ENCODE results near the gene MACROH2A1.

MACROH2A1 gene

GRCh38 chr5:135433681-135434426 is 34.8 kb upstream of the MACROH2A1 start:
- H3K9me3 ChIP-seq (replicated peaks; ENCODE audit: low read length), result peaks cover 7% of the 10 kb centered on the region
- no peak overlapping the region for H3K9ac ChIP-seq (ENCODE audit: low read depth, low read length)
- no peak overlapping the region for H3K4me3 ChIP-seq (ENCODE audit: low read length)
- peaks cover 27% of the 10 kb centered on the region for H3K27me3 ChIP-seq (ENCODE audit: control insufficient read depth, insufficient read depth, low read length)
- H3K4me2 ChIP-seq (ENCODE audit: low read length), result no peak overlapping the region
- peaks cover 10% of the 10 kb centered on the region for H3K4me1 ChIP-seq (ENCODE audit: control insufficient read depth, insufficient read depth, low read length)
- H3K36me3 ChIP-seq (ENCODE audit: insufficient read depth, low read length), result no peaks in the 10 kb centered on the region

- H3K9me3 ChIP-seq (replicated peaks; ENCODE audit: low read length), result peaks cover 10% of the 10 kb centered on the region
- H3K36me3 ChIP-seq (ENCODE audit: insufficient read depth, low read length), result no peaks in the 10 kb centered on the region
- H3K4me1 ChIP-seq (ENCODE audit: control insufficient read depth, insufficient read depth, low read length), result no peaks in the 10 kb centered on the region
- no peak overlapping the region for H3K4me2 ChIP-seq (ENCODE audit: low read length)
- no peak overlapping the region for H3K9ac ChIP-seq (ENCODE audit: low read depth, low read length)
- peaks cover 30% of the 10 kb centered on the region for H3K27me3 ChIP-seq (ENCODE audit: control insufficient read depth, insufficient read depth, low read length)
- H3K4me3 ChIP-seq (ENCODE audit: low read length), result no peak overlapping the region
These were observed 33.1 kb upstream of the MACROH2A1 start for GRCh38 chr5:135432113-135432512.

GRCh38 chr5:135430135-135430437 is 31.1 kb upstream of the MACROH2A1 start:
- Histone ChIP-seq H3K4me1 (ENCODE audit: control insufficient read depth, insufficient read depth, low read length) (no peaks in the 10 kb centered on the region), H3K27me3 (ENCODE audit: control insufficient read depth, insufficient read depth, low read length) (peaks cover 19% of the 10 kb centered on the region), H3K9me3 (replicated peaks; ENCODE audit: low read length) (peaks cover 10% of the 10 kb centered on the region), H3K36me3 (ENCODE audit: insufficient read depth, low read length) (no peaks in the 10 kb centered on the region), H3K4me3 (ENCODE audit: low read length) (no peak overlapping the region), H3K9ac (ENCODE audit: low read depth, low read length) (no peak overlapping the region), H3K4me2 (ENCODE audit: low read length) (no peak overlapping the region)

GRCh38 chr5:135429301-135430134 is 30.5 kb upstream of the MACROH2A1 start:
- H3K9ac ChIP-seq (ENCODE audit: low read depth, low read length), result no peak overlapping the region
- no peaks in the 10 kb centered on the region for H3K4me1 ChIP-seq (ENCODE audit: control insufficient read depth, insufficient read depth, low read length)
- H3K4me2 ChIP-seq (ENCODE audit: low read length), result no peak overlapping the region
- peaks cover 10% of the 10 kb centered on the region for H3K9me3 ChIP-seq (replicated peaks; ENCODE audit: low read length)
- H3K36me3 ChIP-seq (ENCODE audit: insufficient read depth, low read length), result no peaks in the 10 kb centered on the region
- no peak overlapping the region for H3K4me3 ChIP-seq (ENCODE audit: low read length)
- peaks cover 14% of the 10 kb centered on the region for H3K27me3 ChIP-seq (ENCODE audit: control insufficient read depth, insufficient read depth, low read length)

GRCh38 chr5:135428586-135428985 is 29.6 kb upstream of the MACROH2A1 start:
- Histone ChIP-seq H3K27me3 (ENCODE audit: control insufficient read depth, insufficient read depth, low read length) (peaks cover 17% of the 10 kb centered on the region), H3K4me1 (ENCODE audit: control insufficient read depth, insufficient read depth, low read length) (no peaks in the 10 kb centered on the region), H3K4me3 (ENCODE audit: low read length) (no peak overlapping the region), H3K36me3 (ENCODE audit: insufficient read depth, low read length) (no peaks in the 10 kb centered on the region), H3K9me3 (replicated peaks; ENCODE audit: low read length) (peaks cover 10% of the 10 kb centered on the region), H3K9ac (ENCODE audit: low read depth, low read length) (no peak overlapping the region), H3K4me2 (ENCODE audit: low read length) (no peak overlapping the region)

- H3K4me1 ChIP-seq (ENCODE audit: control insufficient read depth, insufficient read depth, low read length), result no peaks in the 10 kb centered on the region
- H3K9me3 ChIP-seq (replicated peaks; ENCODE audit: low read length), result peaks cover 10% of the 10 kb centered on the region
- no peak overlapping the region for H3K4me3 ChIP-seq (ENCODE audit: low read length)
- no peak overlapping the region for H3K9ac ChIP-seq (ENCODE audit: low read depth, low read length)
- H3K4me2 ChIP-seq (ENCODE audit: low read length), result no peak overlapping the region
- H3K36me3 ChIP-seq (ENCODE audit: insufficient read depth, low read length), result no peaks in the 10 kb centered on the region
- H3K27me3 ChIP-seq (ENCODE audit: control insufficient read depth, insufficient read depth, low read length), result peaks cover 27% of the 10 kb centered on the region
These were observed 27.4 kb upstream of the MACROH2A1 start for GRCh38 chr5:135426102-135427082.

GRCh38 chr5:135425641-135426040 is 26.6 kb upstream of the MACROH2A1 start:
- H3K4me3 ChIP-seq (ENCODE audit: low read length), result no peak overlapping the region
- H3K9me3 ChIP-seq (replicated peaks; ENCODE audit: low read length), result peaks cover 10% of the 10 kb centered on the region
- H3K4me1 ChIP-seq (ENCODE audit: control insufficient read depth, insufficient read depth, low read length), result no peaks in the 10 kb centered on the region
- no peak overlapping the region for H3K9ac ChIP-seq (ENCODE audit: low read depth, low read length)
- H3K4me2 ChIP-seq (ENCODE audit: low read length), result no peak overlapping the region
- peaks cover 32% of the 10 kb centered on the region for H3K27me3 ChIP-seq (ENCODE audit: control insufficient read depth, insufficient read depth, low read length)
- no peaks in the 10 kb centered on the region for H3K36me3 ChIP-seq (ENCODE audit: insufficient read depth, low read length)

- H3K9me3 ChIP-seq (replicated peaks; ENCODE audit: low read length), result peaks cover 3% of the 10 kb centered on the region
- H3K4me3 ChIP-seq (ENCODE audit: low read length), result no peak overlapping the region
- H3K4me1 ChIP-seq (ENCODE audit: control insufficient read depth, insufficient read depth, low read length), result no peaks in the 10 kb centered on the region
- no peak overlapping the region for H3K9ac ChIP-seq (ENCODE audit: low read depth, low read length)
- H3K27me3 ChIP-seq (ENCODE audit: control insufficient read depth, insufficient read depth, low read length), result peaks cover 46% of the 10 kb centered on the region
- H3K36me3 ChIP-seq (ENCODE audit: insufficient read depth, low read length), result no peaks in the 10 kb centered on the region
- no peak overlapping the region for H3K4me2 ChIP-seq (ENCODE audit: low read length)
These were observed 24.8 kb upstream of the MACROH2A1 start for GRCh38 chr5:135423846-135424168.

GRCh38 chr5:135423146-135423845 is 24.3 kb upstream of the MACROH2A1 start:
- Histone ChIP-seq H3K4me1 (ENCODE audit: control insufficient read depth, insufficient read depth, low read length) (no peaks in the 10 kb centered on the region), H3K36me3 (ENCODE audit: insufficient read depth, low read length) (no peaks in the 10 kb centered on the region), H3K4me3 (ENCODE audit: low read length) (no peak overlapping the region), H3K4me2 (ENCODE audit: low read length) (no peak overlapping the region), H3K9ac (ENCODE audit: low read depth, low read length) (no peak overlapping the region), H3K9me3 (replicated peaks; ENCODE audit: low read length) (no peaks in the 10 kb centered on the region), H3K27me3 (ENCODE audit: control insufficient read depth, insufficient read depth, low read length) (peaks cover 47% of the 10 kb centered on the region)

- H3K27me3 ChIP-seq (ENCODE audit: control insufficient read depth, insufficient read depth, low read length), result peaks cover 48% of the 10 kb centered on the region
- H3K9ac ChIP-seq (ENCODE audit: low read depth, low read length), result no peak overlapping the region
- no peaks in the 10 kb centered on the region for H3K9me3 ChIP-seq (replicated peaks; ENCODE audit: low read length)
- no peaks in the 10 kb centered on the region for H3K4me1 ChIP-seq (ENCODE audit: control insufficient read depth, insufficient read depth, low read length)
- H3K4me2 ChIP-seq (ENCODE audit: low read length), result no peak overlapping the region
- H3K36me3 ChIP-seq (ENCODE audit: insufficient read depth, low read length), result no peaks in the 10 kb centered on the region
- no peak overlapping the region for H3K4me3 ChIP-seq (ENCODE audit: low read length)
These were observed 23.4 kb upstream of the MACROH2A1 start for GRCh38 chr5:135422419-135422818.

GRCh38 chr5:135417083-135417482 is 18.1 kb upstream of the MACROH2A1 start:
- Histone ChIP-seq H3K4me3 (ENCODE audit: low read length) (no peak overlapping the region), H3K4me2 (ENCODE audit: low read length) (no peak overlapping the region), H3K27me3 (ENCODE audit: control insufficient read depth, insufficient read depth, low read length) (peaks cover 55% of the 10 kb centered on the region), H3K9ac (ENCODE audit: low read depth, low read length) (no peak overlapping the region), H3K4me1 (ENCODE audit: control insufficient read depth, insufficient read depth, low read length) (no peaks in the 10 kb centered on the region), H3K9me3 (replicated peaks; ENCODE audit: low read length) (no peaks in the 10 kb centered on the region), H3K36me3 (ENCODE audit: insufficient read depth, low read length) (no peaks in the 10 kb centered on the region)

Data from skeletal muscle satellite cell (primary cell).